Measurements from ENCODE around the gene ZSWIM6. TPM values are rescaled to one million over a fixed set of nuclear protein-coding genes. Genes with fewer than 3 reads are reported as not detected.

ZSWIM6 gene
- total RNA-seq, 1 experiment from 2014 or later: 10.8 TPM

DNA sequence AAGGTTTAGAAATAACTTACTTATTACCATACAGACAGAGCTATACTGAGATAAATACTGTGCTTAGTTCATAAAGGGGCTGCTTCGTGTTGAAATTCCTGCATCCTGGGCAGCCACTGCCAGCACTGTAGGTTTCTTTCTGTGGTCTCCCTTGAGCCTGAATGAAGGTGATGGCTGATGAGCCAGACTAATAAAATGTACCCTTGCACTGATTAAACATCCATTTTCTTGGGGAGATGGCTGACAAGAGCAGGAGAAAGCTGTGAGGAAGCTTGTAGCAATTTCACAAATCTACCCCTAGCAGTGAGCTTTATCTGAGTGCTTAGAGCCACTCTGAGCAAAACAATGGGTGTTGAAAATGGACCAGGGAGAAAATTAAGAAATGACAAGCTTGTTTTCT, 23.3 kb upstream of the ZSWIM6 start:
- ATAC-seq: no peak
- in situ Hi-C loops (cut with HindIII; ENCODE audit: low pct_unique_long_range_greater_than_20kb, low sequenced_read_pairs) (no loop called here), intact Hi-C loops (cut with micrococcal nuclease; ENCODE audit: unreplicated experiment) (loop anchor here (10.0 kb wide), 1 partner anchor 134 kb away; no protein-coding TSS in a partner anchor)
- Histone ChIP-seq H3K4me3 (ENCODE audit: low read depth in 2 of 2, low read length in 2 of 2) (no peak overlapping the region), H3K9me3 (ENCODE audit: control insufficient read depth, insufficient read depth, low read depth, low read length) (no peaks in the 10 kb centered on the region), H3K27ac (ENCODE audit: low read length) (no peak overlapping the region), H3K27me3 (ENCODE audit: control insufficient read depth, insufficient read depth, low read length) (no peaks in the 10 kb centered on the region), H3K36me3 (ENCODE audit: control insufficient read depth, insufficient read depth, low read length) (no peaks in the 10 kb centered on the region), H3K4me1 (ENCODE audit: control insufficient read depth, insufficient read depth, low read length) (peaks cover 27% of the 10 kb centered on the region)
- ChIA-PET CTCF (no interaction called here), POLR2A (no interaction called here)
- no peak for TF ChIP-seq POLR2AphosphoS5 (IDR thresholded peaks at IDR 0.05; ENCODE audit: low read depth, low read length)
- no peak for TF ChIP-seq CTCF (IDR thresholded peaks at IDR 0.05)
- TF ChIP-seq TCF7L2 (IDR thresholded peaks at IDR 0.05; ENCODE audit: low read depth, low read length): no peak
- no peak for TF ChIP-seq SIN3A (IDR thresholded peaks at IDR 0.05; ENCODE audit: borderline replicate concordance, insufficient read depth, low read depth, low read length)
- no peak for TF ChIP-seq REST (IDR thresholded peaks at IDR 0.05; ENCODE audit: insufficient read depth in 1 of 2, low read depth in 2 of 2, low read length in 1 of 2)
- DNase-seq (ENCODE audit: low read depth, low spot score): no peak
- no TSS peak for BruUV-seq (replicated peaks)

DNA sequence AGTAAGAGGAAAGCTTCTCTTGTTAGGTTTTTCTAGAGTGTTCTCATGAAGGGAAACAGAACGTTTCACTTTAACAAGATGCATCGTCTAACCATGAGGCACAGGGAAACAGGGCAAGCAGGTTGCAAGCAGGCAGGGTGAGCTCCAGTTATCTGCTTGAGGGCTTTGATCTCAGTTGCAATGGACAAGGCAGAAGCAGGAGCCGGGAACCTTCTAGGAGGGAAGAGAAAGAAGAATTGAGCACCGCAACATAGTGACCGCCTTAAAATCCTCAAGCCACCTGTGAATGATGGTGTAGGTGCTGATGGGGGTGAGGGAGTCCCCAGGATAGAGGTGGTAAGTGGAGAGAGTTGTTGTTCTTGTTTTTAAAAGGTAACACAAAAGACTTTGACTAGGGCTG, 22.9 kb upstream of the ZSWIM6 start:
- Histone ChIP-seq H3K36me3 (ENCODE audit: control insufficient read depth, insufficient read depth, low read length) (no peaks in the 10 kb centered on the region), H3K27me3 (ENCODE audit: control insufficient read depth, insufficient read depth, low read length) (no peaks in the 10 kb centered on the region), H3K4me1 (ENCODE audit: control insufficient read depth, insufficient read depth, low read length) (peaks cover 23% of the 10 kb centered on the region), H3K4me3 (ENCODE audit: low read depth in 2 of 2, low read length in 2 of 2) (no peak overlapping the region), H3K27ac (ENCODE audit: low read length) (no peak overlapping the region), H3K9me3 (ENCODE audit: control insufficient read depth, insufficient read depth, low read depth, low read length) (no peaks in the 10 kb centered on the region)
- BruUV-seq (replicated peaks): no TSS peak
- DNase-seq (ENCODE audit: low read depth, low spot score) (no peak), ATAC-seq (no peak)
- CTCF ChIA-PET: no interaction called here
- TF ChIP-seq REST (IDR thresholded peaks at IDR 0.05; ENCODE audit: insufficient read depth in 1 of 2, low read depth in 2 of 2, low read length in 1 of 2): no peak
- no peak for TF ChIP-seq TCF7L2 (IDR thresholded peaks at IDR 0.05; ENCODE audit: low read depth, low read length)
- TF ChIP-seq SIN3A (IDR thresholded peaks at IDR 0.05; ENCODE audit: borderline replicate concordance, insufficient read depth, low read depth, low read length): no peak
- in situ Hi-C loops (cut with HindIII; ENCODE audit: low pct_unique_long_range_greater_than_20kb, low sequenced_read_pairs) (no loop called here), intact Hi-C loops (cut with micrococcal nuclease; ENCODE audit: unreplicated experiment) (loop anchor here (10.0 kb wide), 1 partner anchor 134 kb away; no protein-coding TSS in a partner anchor)
- POLR2A ChIA-PET: no interaction called here
